GM12873 (cell line): ENCODE data around the gene THSD4.

Source experiments
- TF ChIP-seq, protein P1 (sequence below): IDR thresholded peaks from 2 replicates; pipeline ENCODE4 v1.5.1; 2012; ENCODE audit warnings: low read depth, mild to moderate bottlenecking, moderate library complexity, low read length, control low read depth; ENCODE audit not compliant: insufficient read depth; ENCODE audit errors: missing control alignments

Gene THSD4

DNA sequence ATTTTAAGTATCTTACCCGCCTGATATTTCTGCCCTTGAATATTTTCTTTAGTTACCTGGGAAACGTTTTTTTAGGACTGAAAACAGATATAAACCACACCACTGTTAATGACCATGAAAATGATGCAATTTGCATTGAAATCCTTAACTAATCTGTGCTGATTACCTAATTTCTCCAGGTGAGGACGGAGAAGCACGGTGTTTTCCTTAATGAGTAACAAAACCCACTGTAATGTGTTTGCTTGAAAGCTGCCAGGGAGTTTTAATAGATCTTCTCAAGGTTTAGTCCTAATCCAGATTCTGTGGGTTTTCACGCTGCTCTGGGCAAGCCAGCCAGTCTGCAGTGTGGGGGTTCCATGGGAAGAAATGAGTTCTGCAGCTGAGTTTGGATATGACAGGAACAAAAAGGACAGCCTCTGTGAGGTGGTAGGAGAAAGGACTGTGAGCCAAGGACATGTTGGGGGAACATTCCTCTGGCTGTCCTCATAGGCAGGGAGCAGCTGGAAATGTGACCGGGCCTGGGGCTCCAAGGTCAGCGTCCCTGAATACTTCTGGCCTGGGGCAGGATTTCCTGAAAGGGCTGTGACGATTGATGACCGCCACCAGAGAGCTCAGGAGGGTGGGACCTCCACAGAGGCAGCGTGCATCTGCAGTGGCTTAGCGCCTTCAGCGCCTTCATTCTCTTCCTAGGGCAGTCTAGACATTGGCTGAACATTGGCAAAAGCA lies 18.6 kb downstream of the THSD4 start:
- TF ChIP-seq, protein P1, sequence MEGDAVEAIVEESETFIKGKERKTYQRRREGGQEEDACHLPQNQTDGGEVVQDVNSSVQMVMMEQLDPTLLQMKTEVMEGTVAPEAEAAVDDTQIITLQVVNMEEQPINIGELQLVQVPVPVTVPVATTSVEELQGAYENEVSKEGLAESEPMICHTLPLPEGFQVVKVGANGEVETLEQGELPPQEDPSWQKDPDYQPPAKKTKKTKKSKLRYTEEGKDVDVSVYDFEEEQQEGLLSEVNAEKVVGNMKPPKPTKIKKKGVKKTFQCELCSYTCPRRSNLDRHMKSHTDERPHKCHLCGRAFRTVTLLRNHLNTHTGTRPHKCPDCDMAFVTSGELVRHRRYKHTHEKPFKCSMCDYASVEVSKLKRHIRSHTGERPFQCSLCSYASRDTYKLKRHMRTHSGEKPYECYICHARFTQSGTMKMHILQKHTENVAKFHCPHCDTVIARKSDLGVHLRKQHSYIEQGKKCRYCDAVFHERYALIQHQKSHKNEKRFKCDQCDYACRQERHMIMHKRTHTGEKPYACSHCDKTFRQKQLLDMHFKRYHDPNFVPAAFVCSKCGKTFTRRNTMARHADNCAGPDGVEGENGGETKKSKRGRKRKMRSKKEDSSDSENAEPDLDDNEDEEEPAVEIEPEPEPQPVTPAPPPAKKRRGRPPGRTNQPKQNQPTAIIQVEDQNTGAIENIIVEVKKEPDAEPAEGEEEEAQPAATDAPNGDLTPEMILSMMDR: no peak

DNA sequence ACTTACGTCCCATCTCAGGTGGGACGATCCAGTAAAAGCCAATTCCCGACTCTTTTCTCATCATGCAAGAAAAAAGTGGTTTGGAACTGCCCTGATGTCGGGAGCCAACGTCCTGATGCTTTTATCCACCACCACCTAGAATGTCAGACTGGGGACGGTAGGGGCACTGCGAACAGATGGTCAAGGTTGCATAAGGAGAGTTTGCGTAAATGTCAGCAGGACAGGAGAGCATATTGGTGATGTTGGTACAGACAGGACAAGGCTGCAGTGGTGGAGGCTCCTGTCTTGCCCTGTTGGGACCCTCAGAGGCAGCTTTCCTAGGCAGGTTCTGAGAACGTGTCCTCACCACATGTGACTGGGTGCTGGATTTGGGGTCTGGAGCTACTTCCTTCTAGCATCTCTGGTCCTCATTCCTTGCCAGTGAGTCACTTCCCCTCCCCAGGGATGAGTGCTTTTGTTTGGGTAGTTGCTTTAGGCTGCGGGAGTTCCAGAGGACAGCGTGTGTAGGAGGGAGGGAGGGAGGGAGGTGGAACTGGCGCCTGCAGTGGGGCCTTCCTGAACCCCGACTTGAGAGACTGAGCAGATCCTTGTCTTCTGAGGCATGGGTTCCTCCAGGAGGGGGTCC lies 21.0 kb downstream of the THSD4 start:
- TF ChIP-seq, protein P1: no peak

DNA sequence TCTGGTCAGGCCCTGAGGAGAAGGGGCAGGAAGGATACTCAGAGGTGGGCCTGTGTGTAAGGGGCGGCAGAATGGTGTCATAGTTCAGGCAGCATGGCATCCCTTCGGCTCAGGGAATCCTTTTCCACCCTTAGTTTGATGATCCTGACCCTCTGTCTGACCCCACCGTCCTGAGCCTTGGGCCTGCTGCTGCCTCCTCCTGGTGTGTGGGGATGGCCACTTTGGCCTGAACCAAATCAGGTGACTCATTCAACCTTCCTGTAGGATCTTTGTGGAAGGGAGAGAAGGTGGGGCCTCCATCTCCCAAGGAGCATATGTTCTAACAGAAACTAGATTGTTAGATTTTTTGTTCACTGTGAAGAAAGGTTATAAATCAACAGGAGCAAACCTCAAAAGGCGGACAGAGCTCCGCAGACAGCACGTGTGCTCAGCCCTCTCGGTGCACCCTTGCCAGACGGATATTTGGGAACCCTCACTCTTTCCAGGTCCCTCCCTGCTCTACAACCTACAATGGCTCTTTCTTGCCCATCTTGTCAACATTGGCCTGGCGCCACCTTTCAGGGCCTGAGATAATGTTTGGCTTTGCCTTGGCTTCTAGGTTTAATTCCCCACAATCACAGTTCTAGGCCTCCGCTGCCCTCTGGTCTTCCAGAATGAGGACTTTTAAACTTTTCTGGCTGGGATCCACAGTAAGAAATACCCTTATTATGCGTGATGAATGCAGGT lies 21.7 kb downstream of the THSD4 start:
- TF ChIP-seq, protein P1: no peak

DNA sequence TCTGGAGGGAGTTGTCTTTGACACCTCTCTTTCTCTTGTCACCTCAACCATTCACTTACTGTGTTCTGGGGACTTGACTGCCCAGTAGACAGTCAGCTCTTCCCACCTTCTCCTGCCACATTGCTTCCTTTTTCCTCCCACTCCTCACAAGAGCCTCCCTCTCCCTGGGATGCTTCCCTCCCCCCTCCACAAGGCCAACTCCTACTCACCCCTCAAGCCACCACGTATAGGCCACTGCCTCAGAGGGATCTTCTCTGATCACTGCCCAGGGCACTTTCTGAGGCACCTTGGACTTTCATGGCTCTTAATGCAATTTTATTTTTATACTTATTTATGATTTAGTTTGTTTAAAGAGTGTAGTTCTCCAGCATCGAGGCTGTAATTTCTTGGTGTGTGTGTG lies 23.2 kb downstream of the THSD4 start:
- TF ChIP-seq, protein P1: no peak

DNA sequence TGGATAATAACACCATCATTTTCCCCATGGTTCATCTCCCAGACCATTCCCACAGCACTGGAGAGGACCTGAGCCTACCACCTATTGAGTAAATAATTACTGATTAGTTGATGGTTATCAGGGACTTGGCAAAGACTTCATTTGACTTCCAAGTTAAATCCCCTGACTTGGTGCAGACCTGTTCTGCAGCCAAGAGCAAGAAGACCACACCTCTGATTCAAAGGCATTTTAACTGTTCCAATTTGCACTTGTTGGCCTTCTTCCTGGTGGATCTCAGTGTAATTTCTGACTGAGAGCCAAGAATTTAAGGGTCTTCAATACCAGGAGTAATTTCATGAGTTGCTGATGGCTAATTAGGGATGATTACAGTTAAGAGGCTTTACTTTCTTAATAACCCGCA lies 24.0 kb downstream of the THSD4 start:
- TF ChIP-seq, protein P1: no peak

DNA sequence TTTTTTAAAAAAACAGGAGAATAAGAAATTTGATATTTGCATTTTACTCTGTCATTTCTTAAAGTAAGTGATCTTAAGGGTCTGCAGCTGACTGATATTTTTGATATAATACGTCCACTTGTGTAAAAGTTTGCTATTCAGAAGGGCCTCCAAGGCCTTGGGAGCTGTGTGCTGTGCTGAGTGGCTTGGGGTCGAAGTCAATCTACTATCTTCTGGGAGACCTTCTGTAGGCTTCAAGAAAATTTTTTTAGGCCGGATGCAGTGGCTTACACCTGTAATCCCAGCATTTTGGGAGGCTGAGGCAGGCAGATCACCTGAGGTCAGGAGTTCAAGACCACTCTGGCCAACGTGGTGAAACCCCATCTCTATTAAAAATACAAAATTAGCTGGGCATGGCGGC lies 26.3 kb downstream of the THSD4 start:
- TF ChIP-seq, protein P1: no peak

DNA sequence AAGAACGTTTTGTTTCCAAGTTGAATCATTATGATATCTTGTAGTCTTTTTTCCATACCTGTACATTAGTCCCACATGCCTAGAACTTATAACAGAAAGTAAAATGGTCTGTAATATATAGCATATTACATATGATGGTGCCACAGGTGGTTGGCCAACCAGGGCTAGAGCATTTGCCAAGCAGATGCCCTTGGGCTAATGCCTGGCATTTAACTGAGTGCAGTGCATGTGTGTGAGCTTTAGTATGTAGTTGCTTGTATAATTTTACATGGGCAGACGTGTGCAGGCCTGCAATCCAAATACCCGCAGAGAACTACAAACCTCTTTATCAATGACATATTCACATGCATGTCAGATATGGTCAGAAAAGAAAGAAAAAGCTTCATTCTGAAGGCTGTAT lies 27.5 kb downstream of the THSD4 start:
- TF ChIP-seq, protein P1: no peak
